HFFc6 (cell line): ENCODE data around the gene ZNF618. TPM values are rescaled to one million over a fixed set of nuclear protein-coding genes. Genes with fewer than 3 reads are reported as not detected.

Source experiments
- DNase-seq: peaks from one replicate; pipeline ENCODE4 v3.0.0-alpha.2; 2018
- H3K27ac Mint-ChIP-seq: 2 replicates; pipeline ENCODE4 v1.8.0; 2020; ENCODE audit warnings: mild to moderate bottlenecking, mixed read lengths
- H3K27me3 Mint-ChIP-seq: 2 replicates; pipeline ENCODE4 v1.8.0; 2021; ENCODE audit warnings: mild to moderate bottlenecking, moderate library complexity, mixed read lengths; ENCODE audit not compliant: insufficient read depth
- H3K36me3 Mint-ChIP-seq: 2 replicates; pipeline ENCODE4 v1.8.0; 2021; ENCODE audit warnings: low read depth, mixed read lengths
- H3K4me1 Mint-ChIP-seq: 2 replicates; pipeline ENCODE4 v1.8.0; 2020; ENCODE audit warnings: low read depth, mixed read lengths
- H3K4me3 Mint-ChIP-seq: 2 replicates; pipeline ENCODE4 v1.8.0; 2020; ENCODE audit warnings: mild to moderate bottlenecking, moderate library complexity, mixed read lengths
- H3K9me3 Mint-ChIP-seq: 2 replicates; pipeline ENCODE4 v1.8.0; 2020; ENCODE audit warnings: mild to moderate bottlenecking, mixed read lengths
- total RNA-seq, 6 experiments: library from RNA; stranded (reverse); fragmentation: NEBNext Ultra II Directional; extraction: Animal tissue kit (Norgen Biotek cat#: 25700); gene quantifications; 2 replicates in 1 of 6; 3 replicates in 5 of 6; pipeline ENCODE4 v1.2.3, GENCODE V29; 2021
- TF ChIP-seq, protein P1 (sequence below): fragments of 200-600 bp; sonication (generic); IDR thresholded peaks from 2 replicates; pipeline ENCODE4 v1.5.0; 2021; ENCODE audit warnings: antibody characterized with exemption, mild to moderate bottlenecking

ZNF618 gene
- total RNA-seq, 6 experiments from 2014 or later = 9.4 to 13.6 (median 11.5) TPM

DNA sequence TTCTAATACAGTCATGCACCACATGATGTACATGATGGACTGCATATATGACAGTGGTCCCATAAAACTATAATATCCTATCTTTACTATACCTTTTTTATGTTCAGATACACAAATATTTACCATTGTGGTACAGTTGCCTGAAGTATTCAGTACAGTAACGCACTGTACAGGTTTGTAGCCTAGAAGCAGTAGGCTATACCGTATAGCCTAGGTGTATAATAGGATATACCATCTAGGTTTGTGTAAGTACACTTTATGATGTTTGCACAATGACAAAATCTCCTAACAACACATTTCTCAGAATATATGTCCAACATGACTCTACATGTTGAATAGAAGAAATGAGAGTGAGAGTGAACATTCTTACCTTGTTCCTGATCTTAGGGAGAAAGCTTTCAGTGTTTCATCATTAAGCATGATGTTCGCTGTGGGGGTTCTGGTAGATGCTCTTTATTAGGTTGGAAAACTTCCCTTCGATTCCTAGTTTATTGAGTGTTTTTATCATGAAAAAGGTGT, 170.2 kb downstream of the ZNF618 start:
- Mint-ChIP-seq H3K4me1 (peaks cover 15% of the 10 kb centered on the region), H3K27ac (no peak overlapping the region), H3K36me3 (peaks cover 19% of the 10 kb centered on the region), H3K4me3 (no peak overlapping the region), H3K27me3 (no peaks in the 10 kb centered on the region; the same call in 1 of the 2 replicates), H3K9me3 (no peaks in the 10 kb centered on the region)
- TF ChIP-seq, protein P1, sequence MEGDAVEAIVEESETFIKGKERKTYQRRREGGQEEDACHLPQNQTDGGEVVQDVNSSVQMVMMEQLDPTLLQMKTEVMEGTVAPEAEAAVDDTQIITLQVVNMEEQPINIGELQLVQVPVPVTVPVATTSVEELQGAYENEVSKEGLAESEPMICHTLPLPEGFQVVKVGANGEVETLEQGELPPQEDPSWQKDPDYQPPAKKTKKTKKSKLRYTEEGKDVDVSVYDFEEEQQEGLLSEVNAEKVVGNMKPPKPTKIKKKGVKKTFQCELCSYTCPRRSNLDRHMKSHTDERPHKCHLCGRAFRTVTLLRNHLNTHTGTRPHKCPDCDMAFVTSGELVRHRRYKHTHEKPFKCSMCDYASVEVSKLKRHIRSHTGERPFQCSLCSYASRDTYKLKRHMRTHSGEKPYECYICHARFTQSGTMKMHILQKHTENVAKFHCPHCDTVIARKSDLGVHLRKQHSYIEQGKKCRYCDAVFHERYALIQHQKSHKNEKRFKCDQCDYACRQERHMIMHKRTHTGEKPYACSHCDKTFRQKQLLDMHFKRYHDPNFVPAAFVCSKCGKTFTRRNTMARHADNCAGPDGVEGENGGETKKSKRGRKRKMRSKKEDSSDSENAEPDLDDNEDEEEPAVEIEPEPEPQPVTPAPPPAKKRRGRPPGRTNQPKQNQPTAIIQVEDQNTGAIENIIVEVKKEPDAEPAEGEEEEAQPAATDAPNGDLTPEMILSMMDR = no peak
- DNase-seq = no peak

DNA sequence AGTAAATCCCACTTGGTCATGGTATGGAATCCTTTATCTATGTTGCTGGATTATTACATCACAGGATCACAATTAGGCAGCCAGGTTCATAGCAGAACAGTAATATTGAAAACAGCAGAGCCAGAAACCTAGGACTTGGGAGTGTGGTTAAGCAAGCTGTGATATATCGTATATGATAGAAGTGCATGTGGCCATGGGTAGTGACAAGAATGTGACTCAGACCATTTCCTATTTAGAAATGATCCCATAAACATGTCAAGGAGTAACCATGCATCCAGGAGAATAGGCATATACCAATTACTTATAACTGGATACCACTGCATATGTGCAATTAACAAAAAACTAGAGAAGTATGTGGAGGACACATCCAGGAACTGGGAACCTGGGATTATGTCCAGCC, 170.8 kb downstream of the ZNF618 start:
- Mint-ChIP-seq H3K4me1 (peaks cover 15% of the 10 kb centered on the region), H3K9me3 (no peaks in the 10 kb centered on the region), H3K27ac (no peak overlapping the region), H3K27me3 (no peaks in the 10 kb centered on the region; the same call in 1 of the 2 replicates), H3K36me3 (peaks cover 14% of the 10 kb centered on the region), H3K4me3 (no peak overlapping the region)
- peak; percentile 6 for DNase-seq
- TF ChIP-seq, protein P1 = no peak

DNA sequence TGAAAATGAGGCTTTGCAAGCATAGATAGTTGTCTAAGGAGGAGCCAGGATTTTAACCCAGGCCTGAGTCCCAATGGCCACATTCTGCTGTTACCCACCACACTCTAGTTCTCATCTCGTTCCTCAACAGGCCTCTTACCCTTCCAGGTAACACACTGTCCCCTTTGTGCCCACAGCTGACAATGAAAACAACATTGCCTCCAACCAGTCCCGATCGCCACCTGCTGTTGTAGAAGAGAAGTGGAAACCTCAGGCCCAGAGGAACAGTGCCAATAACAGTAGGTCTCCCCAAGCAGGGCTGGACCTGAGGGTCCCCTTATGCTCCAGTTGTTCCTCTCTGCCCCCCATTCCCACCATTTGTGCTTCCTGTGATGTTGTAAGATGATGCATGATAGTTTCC, 171.6 kb downstream of the ZNF618 start:
- H3K9me3 Mint-ChIP-seq = no peaks in the 10 kb centered on the region
- H3K36me3 Mint-ChIP-seq = peaks cover 18% of the 10 kb centered on the region
- H3K27me3 Mint-ChIP-seq = no peaks in the 10 kb centered on the region; the same call in 1 of the 2 replicates
- H3K4me1 Mint-ChIP-seq = peaks cover 15% of the 10 kb centered on the region
- TF ChIP-seq, protein P1 = peak; percentile 52
- no peak overlapping the region for H3K4me3 Mint-ChIP-seq
- H3K27ac Mint-ChIP-seq = no peak overlapping the region
- DNase-seq = no peak

DNA sequence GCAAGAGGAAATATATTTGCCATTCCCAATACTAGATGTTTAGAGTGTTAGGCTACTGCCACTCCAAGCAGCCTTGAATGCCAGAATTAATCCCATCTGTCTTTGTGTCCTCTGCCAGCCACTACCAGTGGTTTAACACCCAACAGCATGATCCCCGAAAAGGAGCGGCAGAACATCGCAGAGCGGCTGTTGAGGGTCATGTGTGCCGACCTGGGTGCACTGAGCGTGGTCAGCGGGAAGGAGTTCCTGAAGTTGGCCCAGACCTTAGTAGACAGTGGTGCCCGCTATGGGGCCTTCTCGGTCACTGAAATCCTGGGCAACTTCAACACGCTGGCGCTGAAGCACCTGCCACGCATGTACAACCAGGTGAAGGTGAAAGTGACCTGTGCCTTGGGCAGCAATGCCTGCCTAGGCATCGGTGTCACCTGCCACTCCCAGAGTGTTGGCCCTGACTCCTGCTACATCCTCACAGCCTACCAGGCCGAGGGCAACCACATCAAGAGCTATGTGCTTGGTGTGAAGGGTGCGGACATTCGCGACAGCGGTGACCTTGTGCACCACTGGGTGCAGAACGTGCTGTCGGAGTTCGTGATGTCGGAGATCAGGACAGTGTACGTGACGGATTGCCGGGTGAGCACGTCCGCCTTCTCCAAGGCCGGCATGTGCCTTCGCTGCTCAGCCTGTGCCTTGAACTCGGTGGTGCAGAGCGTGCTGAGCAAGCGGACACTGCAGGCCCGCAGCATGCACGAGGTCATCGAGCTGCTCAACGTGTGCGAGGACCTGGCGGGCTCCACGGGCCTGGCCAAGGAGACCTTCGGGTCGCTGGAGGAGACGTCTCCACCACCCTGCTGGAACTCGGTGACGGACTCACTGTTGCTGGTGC, 172.7 kb downstream of the ZNF618 start:
- Mint-ChIP-seq H3K9me3 (no peaks in the 10 kb centered on the region), H3K36me3 (peaks cover 18% of the 10 kb centered on the region)

DNA sequence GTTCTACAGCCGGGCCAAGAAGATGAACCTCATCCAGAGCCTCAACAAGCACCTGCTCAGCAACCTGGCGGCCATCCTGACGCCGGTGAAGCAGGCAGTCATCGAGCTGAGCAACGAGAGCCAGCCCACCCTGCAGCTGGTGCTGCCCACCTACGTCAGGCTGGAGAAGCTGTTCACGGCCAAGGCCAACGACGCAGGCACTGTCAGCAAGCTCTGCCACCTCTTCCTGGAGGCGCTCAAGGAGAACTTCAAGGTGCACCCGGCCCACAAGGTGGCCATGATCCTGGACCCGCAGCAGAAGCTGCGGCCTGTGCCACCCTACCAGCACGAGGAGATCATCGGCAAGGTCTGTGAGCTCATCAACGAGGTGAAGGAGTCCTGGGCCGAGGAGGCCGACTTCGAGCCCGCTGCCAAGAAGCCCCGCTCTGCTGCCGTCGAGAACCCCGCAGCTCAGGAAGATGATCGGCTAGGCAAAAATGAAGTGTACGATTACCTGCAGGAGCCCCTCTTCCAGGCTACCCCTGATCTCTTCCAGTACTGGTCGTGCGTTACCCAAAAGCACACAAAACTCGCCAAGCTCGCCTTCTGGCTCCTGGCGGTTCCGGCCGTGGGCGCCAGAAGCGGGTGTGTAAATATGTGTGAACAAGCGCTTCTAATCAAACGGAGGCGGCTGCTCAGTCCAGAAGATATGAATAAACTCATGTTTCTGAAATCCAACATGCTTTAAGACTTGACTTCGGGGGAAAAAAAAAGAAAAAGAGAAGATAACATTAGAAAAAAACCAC, 173.5 kb downstream of the ZNF618 start:
- H3K36me3 Mint-ChIP-seq = peaks cover 18% of the 10 kb centered on the region
- peaks cover 15% of the 10 kb centered on the region for H3K4me1 Mint-ChIP-seq
- H3K9me3 Mint-ChIP-seq = no peaks in the 10 kb centered on the region
- TF ChIP-seq, protein P1 = no peak
- H3K27ac Mint-ChIP-seq = no peak overlapping the region
- no peaks in the 10 kb centered on the region; the same call in 1 of the 2 replicates for H3K27me3 Mint-ChIP-seq
- DNase-seq = no peak
- no peak overlapping the region for H3K4me3 Mint-ChIP-seq

More for the DNA sequence above, 172.7 kb downstream of the ZNF618 start:
- H3K4me3 Mint-ChIP-seq = no peak overlapping the region
- TF ChIP-seq, protein P1 = no peak
- no peak overlapping the region for H3K27ac Mint-ChIP-seq
- no peaks in the 10 kb centered on the region; the same call in 1 of the 2 replicates for H3K27me3 Mint-ChIP-seq
- peaks cover 15% of the 10 kb centered on the region for H3K4me1 Mint-ChIP-seq
- no peak for DNase-seq
